BJ (cell line): ENCODE data around the gene C19orf85. TPM values are rescaled to one million over a fixed set of nuclear protein-coding genes. Genes with fewer than 3 reads are reported as not detected.

Experiments
- CTCF ChIA-PET: fragments of 350-600 bp; formaldehyde crosslinking; extraction: SDS; loops from one replicate; lab custom pipeline; 2021; ENCODE audit warnings: antibody characterized with exemption, inconsistent platforms; lab: Yijun Ruan, JAX
- POLR2A ChIA-PET: fragments of 300-600 bp; sonication (Branson Sonifier 250); formaldehyde crosslinking; extraction: SDS; loops from one replicate; lab custom pipeline; 2021; ENCODE audit warnings: antibody characterized with exemption; lab: Charles Lee
- DNase-seq: peaks from one replicate; pipeline ENCODE4 v3.0.0-alpha.2; 2011; ENCODE audit warnings: low read depth
- H3K27me3 ChIP-seq: 2 replicates; pipeline ENCODE4 v1.6.0; 2011; ENCODE audit warnings: low read length; ENCODE audit not compliant: control insufficient read depth, insufficient read depth
- H3K36me3 ChIP-seq: 2 replicates; pipeline ENCODE4 v1.5.1; 2011; ENCODE audit warnings: low read length; ENCODE audit not compliant: control insufficient read depth, insufficient read depth
- H3K4me3 ChIP-seq: 2 replicates; pipeline ENCODE4 v1.5.1; 2011; ENCODE audit warnings: low read depth, mild to moderate bottlenecking, control low read depth, low read length
- polyA plus RNA-seq: library from polyadenylated mRNA; depleted of rRNA; stranded (reverse); fragments of >200 nt; gene quantifications from 2 replicates; pipeline ENCODE4 v1.2.3, GENCODE V29; 2011
- TF ChIP-seq, protein P1 (sequence below): IDR thresholded peaks from 2 replicates; pipeline ENCODE4 v1.5.1; 2011; ENCODE audit warnings: low read depth, mild to moderate bottlenecking, control low read depth, inconsistent platforms, low read length, moderate library complexity; ENCODE audit not compliant: insufficient read depth

The C19orf85 gene
- polyA plus RNA-seq, 1 experiment: not detected

DNA sequence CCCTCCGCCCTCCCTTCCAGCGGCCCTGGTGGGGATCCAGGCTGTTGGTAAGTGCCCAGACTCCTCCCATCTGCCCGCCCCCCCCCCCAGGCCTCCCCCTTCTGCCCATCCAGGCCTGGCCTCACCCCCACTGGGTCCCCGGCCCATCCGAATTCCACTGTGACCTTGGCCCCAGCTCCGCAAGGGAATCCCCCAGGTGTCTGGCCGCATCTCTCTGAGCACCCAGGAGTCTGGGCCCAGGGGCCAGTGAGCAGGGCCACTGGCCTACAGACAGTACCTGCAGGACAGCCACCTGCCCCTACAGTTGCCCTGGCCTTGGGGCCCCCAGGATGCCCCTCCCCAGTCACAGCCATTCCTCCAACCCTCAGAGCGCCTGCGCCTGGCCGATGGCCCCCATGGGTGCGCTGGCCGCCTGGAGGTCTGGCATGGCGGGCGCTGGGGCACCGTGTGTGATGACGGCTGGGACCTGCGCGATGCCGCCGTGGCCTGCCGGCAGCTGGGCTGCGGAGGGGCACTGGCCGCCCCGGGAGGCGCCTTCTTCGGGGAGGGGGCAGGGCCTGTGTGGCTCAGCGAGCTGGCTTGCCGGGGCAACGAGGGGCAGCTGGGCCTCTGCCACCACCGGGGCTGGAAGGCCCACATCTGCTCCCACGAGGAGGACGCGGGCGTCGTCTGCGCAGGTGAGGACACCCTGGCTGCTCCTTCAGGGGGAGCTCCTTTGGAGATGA lies 24.6 kb upstream of the C19orf85 start:
- POLR2A ChIA-PET: interaction anchor here (0.6 to 1.8 kb wide), 2 partner anchors 22 to 110 kb away, joined by 5 read pairs; partner anchors contain the start of gene FIZ1
- CTCF ChIA-PET: interaction anchor here (1.5 to 10.9 kb wide), 5 partner anchors 15 to 165 kb away, joined by 4 to 106 read pairs (median 10); partner anchors contain the start of gene ZNF865
- TF ChIP-seq, protein P1, sequence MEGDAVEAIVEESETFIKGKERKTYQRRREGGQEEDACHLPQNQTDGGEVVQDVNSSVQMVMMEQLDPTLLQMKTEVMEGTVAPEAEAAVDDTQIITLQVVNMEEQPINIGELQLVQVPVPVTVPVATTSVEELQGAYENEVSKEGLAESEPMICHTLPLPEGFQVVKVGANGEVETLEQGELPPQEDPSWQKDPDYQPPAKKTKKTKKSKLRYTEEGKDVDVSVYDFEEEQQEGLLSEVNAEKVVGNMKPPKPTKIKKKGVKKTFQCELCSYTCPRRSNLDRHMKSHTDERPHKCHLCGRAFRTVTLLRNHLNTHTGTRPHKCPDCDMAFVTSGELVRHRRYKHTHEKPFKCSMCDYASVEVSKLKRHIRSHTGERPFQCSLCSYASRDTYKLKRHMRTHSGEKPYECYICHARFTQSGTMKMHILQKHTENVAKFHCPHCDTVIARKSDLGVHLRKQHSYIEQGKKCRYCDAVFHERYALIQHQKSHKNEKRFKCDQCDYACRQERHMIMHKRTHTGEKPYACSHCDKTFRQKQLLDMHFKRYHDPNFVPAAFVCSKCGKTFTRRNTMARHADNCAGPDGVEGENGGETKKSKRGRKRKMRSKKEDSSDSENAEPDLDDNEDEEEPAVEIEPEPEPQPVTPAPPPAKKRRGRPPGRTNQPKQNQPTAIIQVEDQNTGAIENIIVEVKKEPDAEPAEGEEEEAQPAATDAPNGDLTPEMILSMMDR: no peak
- Histone ChIP-seq H3K4me3 (peak overlapping the region; percentile 39), H3K27me3 (no peaks in the 10 kb centered on the region), H3K36me3 (no peaks in the 10 kb centered on the region; the same call in 1 of the 2 replicates)
- DNase-seq: no peak

DNA sequence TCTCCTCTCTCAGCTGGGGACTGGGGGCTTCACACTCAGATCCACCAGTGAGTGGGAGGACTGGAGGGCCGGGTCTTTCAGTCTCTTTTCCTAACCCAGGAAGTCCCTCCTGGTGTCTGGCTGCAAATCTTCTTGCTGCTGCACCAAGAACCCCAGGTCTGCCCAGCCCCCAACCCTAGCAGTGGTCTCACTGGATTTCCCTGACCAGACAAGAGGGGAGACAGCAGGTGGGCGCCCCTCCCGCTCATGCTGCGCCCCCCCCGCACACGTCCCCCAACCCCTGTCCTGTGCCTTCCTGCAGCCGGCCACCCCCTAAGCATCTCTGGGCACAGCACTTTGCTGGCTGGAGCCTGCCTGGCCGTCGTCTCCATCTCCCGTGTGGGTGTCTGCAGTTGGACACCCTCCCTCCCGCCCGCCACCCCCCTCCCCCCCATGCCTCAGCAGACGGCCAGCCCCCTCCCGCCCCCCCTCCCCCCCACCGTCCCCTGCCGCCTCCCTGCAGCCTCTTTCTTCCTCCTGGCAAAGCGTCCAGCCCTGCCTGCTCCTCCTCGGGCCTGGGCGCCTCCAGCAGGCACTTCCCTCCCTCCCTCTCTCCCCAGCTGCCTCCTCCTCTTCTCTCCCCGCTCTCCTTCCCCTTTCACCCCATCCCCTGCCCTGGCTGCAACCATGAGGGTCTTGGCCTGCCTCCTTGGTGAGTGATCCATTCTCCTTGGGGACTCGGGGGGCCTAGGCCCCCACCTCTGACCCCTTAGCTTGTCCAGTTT lies 23.6 kb upstream of the C19orf85 start, which contains the start of gene SSC5D:
Gene SSC5D, plus strand, starts transcription at position 513 of the 764 bp plus-strand sequence. Its CDS starts 154 bp downstream, at position 667.
- CTCF ChIA-PET: interaction anchor here (0.5 to 10.9 kb wide), 7 partner anchors 10 to 345 kb away, joined by 3 to 106 read pairs (median 4); partner anchors contain the start of gene ISOC2
- no peak for DNase-seq
- Histone ChIP-seq H3K27me3 (no peaks in the 10 kb centered on the region), H3K4me3 (peak within 1 kb of the TSS; percentile 39), H3K36me3 (peaks cover 3% of the 10 kb centered on the region; the same call in 1 of the 2 replicates)
- POLR2A ChIA-PET: interaction anchor here (0.6 to 1.8 kb wide), 3 partner anchors 11 to 111 kb away, joined by 5 read pairs; partner anchors contain the start of genes FIZ1 and ZNF628
- TF ChIP-seq, protein P1: no peak

DNA sequence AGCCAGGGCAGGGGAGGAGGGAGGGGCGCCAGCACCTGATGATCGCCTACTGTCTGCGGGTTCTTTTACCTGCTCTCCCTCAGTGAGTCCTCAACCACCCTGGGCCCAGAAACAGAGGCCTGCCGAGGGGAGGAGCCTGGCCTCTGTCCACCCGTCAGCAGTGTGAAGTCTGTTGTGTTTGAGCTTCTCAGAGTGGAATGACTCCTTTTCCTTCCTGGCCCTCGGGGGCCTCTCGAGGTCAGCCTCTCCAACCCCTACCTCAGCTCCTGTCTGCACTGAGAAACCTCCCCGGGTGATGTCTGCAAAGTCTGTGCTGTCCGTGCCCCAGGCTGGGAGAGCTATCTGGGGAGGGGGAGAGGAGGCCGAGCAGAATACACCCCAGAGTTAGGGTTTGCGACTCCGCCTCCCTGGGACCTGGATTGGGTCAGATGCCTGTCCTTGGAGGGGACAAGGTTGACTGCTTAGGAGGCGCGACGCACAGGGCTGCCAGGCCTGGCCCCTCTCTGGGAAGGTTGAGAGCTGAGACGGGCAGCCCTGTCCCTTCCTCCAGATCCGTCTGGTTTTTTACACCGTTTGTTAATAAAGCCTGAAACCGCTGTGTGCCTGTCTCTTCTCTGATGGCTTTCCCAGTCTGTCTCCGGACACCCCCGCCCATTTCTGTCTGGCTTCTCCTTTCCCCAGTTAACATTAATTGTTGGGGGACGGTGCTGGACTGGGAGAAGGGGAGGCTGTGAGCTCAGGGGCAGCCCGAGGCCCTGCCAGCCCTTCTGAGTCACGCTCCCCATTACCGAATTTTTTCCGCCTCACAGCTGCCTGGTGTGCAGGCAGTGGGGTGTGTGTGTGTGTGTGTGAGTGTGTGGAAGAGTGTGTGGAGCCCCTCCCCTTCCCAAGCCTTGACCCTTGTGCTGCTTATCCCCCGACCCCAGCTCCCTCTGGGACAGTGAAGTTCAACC lies 22.7 kb upstream of the C19orf85 start:
- TF ChIP-seq, protein P1: no peak
- POLR2A ChIA-PET: interaction anchor here (0.6 to 1.8 kb wide), 3 partner anchors 10 to 33 kb away, joined by 3 to 5 read pairs (median 5); partner anchors contain the start of gene ZNF628
- Histone ChIP-seq H3K36me3 (peaks cover 3% of the 10 kb centered on the region), H3K27me3 (no peaks in the 10 kb centered on the region), H3K4me3 (peak overlapping the region; percentile 26)
- CTCF ChIA-PET: interaction anchor here (0.5 to 10.9 kb wide), 6 partner anchors 9 to 345 kb away, joined by 3 to 106 read pairs (median 4); partner anchors contain the start of genes ISOC2 and ZNF784
- DNase-seq: peak; percentile 82

- Histone ChIP-seq H3K27me3 (no peaks in the 10 kb centered on the region), H3K36me3 (peaks cover 4% of the 10 kb centered on the region), H3K4me3 (peak overlapping the region; percentile 82; the same call in 1 of the 2 replicates)
- DNase-seq: no peak
- TF ChIP-seq, protein P1: no peak
- POLR2A ChIA-PET: no interaction called here
- CTCF ChIA-PET: interaction anchor here (2.9 to 10.9 kb wide), 3 partner anchors 18 to 19 kb away, joined by 11 to 106 read pairs (median 24); no protein-coding TSS in a partner anchor
Observed at GRCh38 chr19:55486043-55486970, 21.8 kb upstream of the C19orf85 start.
